Spinal cord (tissue), 10 donors: ENCODE measurements around the gene SDCCAG8. TPM values are rescaled to one million over a fixed set of nuclear protein-coding genes. Genes with fewer than 3 reads are reported as not detected.

Experiments
- DNase-seq, 6 donors: peaks; one replicate each; pipeline versions ENCODE4 v3.0.0 to v3.0.0-alpha.2; 2013 to 2015; ENCODE audit warnings: low spot score in 6 of 6, low read depth in 4 of 6
- H3K27ac ChIP-seq: one replicate; pipeline ENCODE4 v1.5.1; 2013; ENCODE audit warnings: low read depth, low read length, control low read depth
- H3K27me3 ChIP-seq: one replicate; pipeline ENCODE4 v1.6.1; 2013; ENCODE audit warnings: low read length; ENCODE audit not compliant: control insufficient read depth, insufficient read depth
- H3K36me3 ChIP-seq: one replicate; pipeline ENCODE4 v1.6.1; 2013; ENCODE audit warnings: low read length; ENCODE audit not compliant: control insufficient read depth, insufficient read depth
- H3K4me1 ChIP-seq: one replicate; pipeline ENCODE4 v1.6.1; 2013; ENCODE audit warnings: low read length; ENCODE audit not compliant: control insufficient read depth, insufficient read depth
- H3K4me3 ChIP-seq: one replicate; pipeline ENCODE4 v1.5.1; 2013; ENCODE audit warnings: low read depth, low read length, control low read depth
- H3K9me3 ChIP-seq: one replicate; pipeline ENCODE4 v1.6.1; 2013; ENCODE audit warnings: low read length; ENCODE audit not compliant: control insufficient read depth, insufficient read depth
- WGBS: methylation state at CpG from one replicate; pipeline ENCODE4 v1.1.5; 2013; ENCODE audit warnings: missing lambda C conversion rate; ENCODE audit not compliant: insufficient coverage; 5-methylcytosine and 5-hydroxymethylcytosine counted together
- polyA plus RNA-seq, 2 donors: library from polyadenylated mRNA; unstranded; fragments of 120-200 nt; gene quantifications; one replicate each; pipeline ENCODE4 v1.2.1, GENCODE V29; 2013; ENCODE audit not compliant: insufficient read length in 2 of 2
- total RNA-seq, 2 donors: library from RNA; depleted of rRNA in 1 of 2; stranded (reverse); fragments of 120-200 nt in 1 of 2; fragments of >200 nt in 1 of 2; gene quantifications; one replicate each; pipeline versions ENCODE4 v1.2.3 to v1.2.4, GENCODE V29; 2013 to 2014
- donor health status: healthy.

SDCCAG8 gene
- total and polyA plus RNA-seq, 4 donors, result 48.3 to 73.3 (median 71.6) TPM

- WGBS, result 55% methylated on average over 11 of the region's 11 CpGs
- Histone ChIP-seq H3K9me3 (no peaks in the 10 kb centered on the region), H3K4me3 (no peak overlapping the region), H3K4me1 (peaks cover 22% of the 10 kb centered on the region), H3K27me3 (no peaks in the 10 kb centered on the region), H3K27ac (peak overlapping the region; percentile 43), H3K36me3 (peaks cover 26% of the 10 kb centered on the region)
- no peak for DNase-seq
Observed at GRCh38 chr1:243496806-243497205, 241.0 kb downstream of the SDCCAG8 start.

GRCh38 chr1:243497939-243498681 lies 242.3 kb downstream of the SDCCAG8 start:
- no peaks in the 10 kb centered on the region for H3K27me3 ChIP-seq
- DNase-seq, result no peak
- H3K9me3 ChIP-seq, result no peaks in the 10 kb centered on the region
- H3K27ac ChIP-seq, result no peak overlapping the region
- peaks cover 22% of the 10 kb centered on the region for H3K36me3 ChIP-seq
- no peak overlapping the region for H3K4me3 ChIP-seq
- 96% methylated on average over 8 of the region's 10 CpGs for WGBS
- peaks cover 21% of the 10 kb centered on the region for H3K4me1 ChIP-seq

- WGBS, result 71% methylated on average over 1 of the region's 4 CpGs
- H3K36me3 ChIP-seq, result peaks cover 20% of the 10 kb centered on the region
- H3K9me3 ChIP-seq, result no peaks in the 10 kb centered on the region
- no peak overlapping the region for H3K4me3 ChIP-seq
- peaks cover 21% of the 10 kb centered on the region for H3K4me1 ChIP-seq
- DNase-seq, result no peak
- H3K27me3 ChIP-seq, result no peaks in the 10 kb centered on the region
- H3K27ac ChIP-seq, result no peak overlapping the region
Observed at GRCh38 chr1:243499248-243499647, 243.4 kb downstream of the SDCCAG8 start.

GRCh38 chr1:243499711-243500110 lies 243.9 kb downstream of the SDCCAG8 start:
- DNase-seq, result no peak
- no peak overlapping the region for H3K4me3 ChIP-seq
- peaks cover 21% of the 10 kb centered on the region for H3K4me1 ChIP-seq
- no peaks in the 10 kb centered on the region for H3K9me3 ChIP-seq
- H3K27ac ChIP-seq, result no peak overlapping the region
- WGBS, result 94% methylated on average over 6 of the region's 10 CpGs
- no peaks in the 10 kb centered on the region for H3K27me3 ChIP-seq
- peaks cover 20% of the 10 kb centered on the region for H3K36me3 ChIP-seq

GRCh38 chr1:243500512-243500911 lies 244.7 kb downstream of the SDCCAG8 start:
- peaks cover 16% of the 10 kb centered on the region for H3K36me3 ChIP-seq
- DNase-seq, result no peak
- no peaks in the 10 kb centered on the region for H3K9me3 ChIP-seq
- WGBS, result 86% methylated on average over 2 of the region's 5 CpGs
- no peak overlapping the region for H3K27ac ChIP-seq
- peaks cover 15% of the 10 kb centered on the region for H3K4me1 ChIP-seq
- no peaks in the 10 kb centered on the region for H3K27me3 ChIP-seq
- no peak overlapping the region for H3K4me3 ChIP-seq

- Histone ChIP-seq H3K9me3 (no peaks in the 10 kb centered on the region), H3K4me1 (peaks cover 10% of the 10 kb centered on the region), H3K27me3 (no peaks in the 10 kb centered on the region), H3K27ac (no peak overlapping the region), H3K36me3 (peaks cover 14% of the 10 kb centered on the region), H3K4me3 (no peak overlapping the region)
- 33% methylated on average over 1 of the region's 5 CpGs for WGBS
- no peak for DNase-seq
Observed at GRCh38 chr1:243501002-243501401, 245.2 kb downstream of the SDCCAG8 start.

- Histone ChIP-seq H3K9me3 (no peaks in the 10 kb centered on the region), H3K27ac (no peak overlapping the region), H3K36me3 (peaks cover 9% of the 10 kb centered on the region), H3K27me3 (no peaks in the 10 kb centered on the region), H3K4me1 (peaks cover 8% of the 10 kb centered on the region), H3K4me3 (no peak overlapping the region)
- DNase-seq, result no peak
- WGBS, result 80% methylated on average over 7 of the region's 8 CpGs
Observed at GRCh38 chr1:243503155-243503554, 247.3 kb downstream of the SDCCAG8 start.

- H3K27me3 ChIP-seq, result no peaks in the 10 kb centered on the region
- H3K36me3 ChIP-seq, result peaks cover 17% of the 10 kb centered on the region
- 81% methylated on average over 6 of the region's 10 CpGs for WGBS
- DNase-seq, result no peak
- H3K9me3 ChIP-seq, result no peaks in the 10 kb centered on the region
- no peak overlapping the region for H3K27ac ChIP-seq
- no peak overlapping the region for H3K4me3 ChIP-seq
- H3K4me1 ChIP-seq, result peaks cover 14% of the 10 kb centered on the region
Observed at GRCh38 chr1:243505986-243506689, 250.3 kb downstream of the SDCCAG8 start.

- H3K4me3 ChIP-seq, result no peak overlapping the region
- DNase-seq, result peak in 1 of 6 donors; percentile 47
- WGBS, result 65% methylated on average over 4 of the region's 5 CpGs
- H3K9me3 ChIP-seq, result no peaks in the 10 kb centered on the region
- peaks cover 19% of the 10 kb centered on the region for H3K36me3 ChIP-seq
- H3K27ac ChIP-seq, result no peak overlapping the region
- H3K27me3 ChIP-seq, result no peaks in the 10 kb centered on the region
- H3K4me1 ChIP-seq, result peaks cover 14% of the 10 kb centered on the region
Observed at GRCh38 chr1:243507001-243507671, 251.3 kb downstream of the SDCCAG8 start.
